GM23338 (cell line): ENCODE results near the gene PLD1. TPM values are rescaled to one million over a fixed set of nuclear protein-coding genes. Genes with fewer than 3 reads are reported as not detected.
"Not testable (repeated sequence)": the region's sequence is repeated elsewhere in the genome, so short reads cannot be mapped to it uniquely, and the experiment has no call there.

Experiments
- ATAC-seq: fragments of 200-7000 bp; cut with Tn5 transposase; 3 replicates; pipeline ENCODE4 v1.9.1; 2020
- DNase-seq: peaks from one replicate; pipeline ENCODE4 v3.0.0-alpha.2; 2015; ENCODE audit warnings: low spot score
- H2AFZ ChIP-seq: fragments of 200-600 bp; sonication (generic); 2 replicates; pipeline ENCODE4 v1.8.0; 2016; ENCODE audit warnings: antibody characterized with exemption, mild to moderate bottlenecking, moderate library complexity
- H3F3A ChIP-seq: fragments of 200-600 bp; sonication (generic); replicated peaks from 2 replicates; pipeline ENCODE4 v1.8.0; 2017; ENCODE audit warnings: antibody characterized with exemption, mixed run types, low read depth
- H3K27ac ChIP-seq: fragments of 200-600 bp; sonication (generic); 2 replicates; pipeline ENCODE4 v1.6.1; 2016; ENCODE audit warnings: low read depth
- H3K27me3 ChIP-seq: fragments of 200-600 bp; sonication (generic); 2 replicates; pipeline ENCODE4 v1.8.0; 2016; ENCODE audit warnings: mild to moderate bottlenecking, mixed run types, moderate library complexity; ENCODE audit not compliant: insufficient read depth
- H3K36me3 ChIP-seq: fragments of 200-600 bp; sonication (generic); 2 replicates; pipeline ENCODE4 v1.8.0; 2016; ENCODE audit warnings: mild to moderate bottlenecking; ENCODE audit not compliant: insufficient read depth
- H3K4me1 ChIP-seq: fragments of 200-600 bp; sonication (generic); 2 replicates; pipeline ENCODE4 v1.8.0; 2016; ENCODE audit warnings: mild to moderate bottlenecking, moderate library complexity; ENCODE audit not compliant: insufficient read depth
- H3K4me2 ChIP-seq: fragments of 200-600 bp; sonication (generic); 2 replicates; pipeline ENCODE4 v1.7.1; 2017; ENCODE audit warnings: mixed run types
- H3K4me3 ChIP-seq: fragments of 200-600 bp; sonication (generic); 2 replicates; pipeline ENCODE4 v1.6.1; 2016; ENCODE audit warnings: mixed run types
- H3K79me2 ChIP-seq: fragments of 200-600 bp; sonication (generic); replicated peaks from 2 replicates; pipeline ENCODE4 v1.8.0; 2017; ENCODE audit warnings: mild to moderate bottlenecking; ENCODE audit not compliant: insufficient read depth
- H3K9me2 ChIP-seq: fragments of 200-600 bp; sonication (generic); 2 replicates; pipeline ENCODE4 v1.8.0; 2017; ENCODE audit not compliant: insufficient read depth
- H4K20me1 ChIP-seq: fragments of 200-600 bp; sonication (generic); replicated peaks from 2 replicates; pipeline ENCODE4 v1.8.0; 2017; ENCODE audit warnings: mild to moderate bottlenecking; ENCODE audit not compliant: insufficient read depth
- H3K27ac Mint-ChIP-seq: 2 replicates; pipeline ENCODE4 v1.8.0; 2020; ENCODE audit warnings: inconsistent platforms, mild to moderate bottlenecking, moderate library complexity, mixed read lengths
- H3K27me3 Mint-ChIP-seq: 3 replicates; pipeline ENCODE4 v1.8.0; 2022; ENCODE audit warnings: low read depth, mild to moderate bottlenecking, moderate library complexity, mixed read lengths, inconsistent platforms; ENCODE audit not compliant: insufficient read depth, poor library complexity
- H3K36me3 Mint-ChIP-seq: 3 replicates; pipeline ENCODE4 v1.8.0; 2021; ENCODE audit warnings: low read depth, mild to moderate bottlenecking, inconsistent platforms, moderate library complexity, mixed read lengths
- H3K4me1 Mint-ChIP-seq: 3 replicates; pipeline ENCODE4 v1.8.0; 2020; ENCODE audit warnings: mild to moderate bottlenecking, inconsistent platforms, mixed read lengths
- H3K4me3 Mint-ChIP-seq: 3 replicates; pipeline ENCODE4 v1.8.0; 2021; ENCODE audit warnings: moderate library complexity, mild to moderate bottlenecking, inconsistent platforms, mixed read lengths
- H3K9me3 Mint-ChIP-seq: 3 replicates; pipeline ENCODE4 v1.8.0; 2020; ENCODE audit warnings: moderate library complexity, mild to moderate bottlenecking, inconsistent platforms, mixed read lengths
- CREB1 ChIP-seq: fragments of 250-450 bp; sonication (Bioruptor Pico); IDR thresholded peaks from 2 replicates; pipeline ENCODE4 v1.5.0; 2020; ENCODE audit warnings: low read depth, mild to moderate bottlenecking, moderate library complexity
- CTCF ChIP-seq, 2 experiments: fragments of 200-600 bp in 1 of 2; sonication (generic) in 1 of 2; conservative IDR thresholded peaks; 2 replicates each; pipeline versions ENCODE4 v1.5.1 to v1.6.1; 2016 to 2017; ENCODE audit warnings: antibody characterized with exemption in 2 of 2, low read depth in 2 of 2, mild to moderate bottlenecking in 2 of 2, moderate library complexity in 1 of 2
- EZH2 ChIP-seq: fragments of 200-600 bp; sonication (generic); IDR thresholded peaks from one replicate; pipeline ENCODE4 v1.8.0; 2017; ENCODE audit warnings: antibody characterized with exemption, mild to moderate bottlenecking, low read depth; ENCODE audit not compliant: unreplicated experiment
- EZH2phosphoT487 ChIP-seq: fragments of 200-600 bp; sonication (generic); IDR thresholded peaks from one replicate; pipeline ENCODE4 v1.8.1; 2018; ENCODE audit warnings: antibody characterized with exemption; ENCODE audit not compliant: unreplicated experiment
- JUNB ChIP-seq: IDR thresholded peaks from one replicate; pipeline ENCODE4 v1.6.1; 2016; ENCODE audit warnings: antibody characterized with exemption; ENCODE audit not compliant: unreplicated experiment
- NANOG ChIP-seq: IDR thresholded peaks from 2 replicates; pipeline ENCODE4 v1.6.1; 2016; ENCODE audit warnings: antibody characterized with exemption, borderline replicate concordance
- POLR2AphosphoS5 ChIP-seq: IDR thresholded peaks from 2 replicates; pipeline ENCODE4 v1.6.1; 2016; ENCODE audit warnings: antibody characterized with exemption, low read depth
- STAT1 ChIP-seq: IDR thresholded peaks from one replicate; pipeline ENCODE4 v1.6.1; 2016; ENCODE audit warnings: antibody characterized with exemption; ENCODE audit not compliant: unreplicated experiment
- ZNF331 ChIP-seq: fragments of 250-450 bp; sonication (Bioruptor Pico); IDR thresholded peaks from 2 replicates; pipeline ENCODE4 v1.5.0; 2020; ENCODE audit warnings: low read depth, mild to moderate bottlenecking, moderate library complexity
- polyA plus RNA-seq: library from polyadenylated mRNA; unstranded; fragments of >200 nt; fragmentation: Nextera tagmentation; extraction: Ambion mirVana; gene quantifications from 2 replicates; pipeline ENCODE4 v1.2.1, GENCODE V29; 2016
- total RNA-seq: library from RNA; depleted of rRNA; stranded (reverse); fragments of >200 nt; shearing (Covaris generic); gene quantifications from 2 replicates; pipeline ENCODE4 v1.2.3, GENCODE V29; 2014
- TF ChIP-seq, protein P1 (sequence below): IDR thresholded peaks from one replicate; pipeline ENCODE4 v1.6.1; 2018; ENCODE audit warnings: antibody characterized with exemption; ENCODE audit not compliant: unreplicated experiment
- TF ChIP-seq, protein P2 (sequence below): fragments of 250-450 bp; sonication (Bioruptor Pico); IDR thresholded peaks from 2 replicates; pipeline ENCODE4 v1.5.0; 2020; ENCODE audit warnings: mild to moderate bottlenecking, moderate library complexity

Gene PLD1
- total and polyA plus RNA-seq, 2 experiments from 2014 or later: 1.4 to 2.2 TPM

GRCh38 chr3:171626799-171627198 lies 183.5 kb downstream of the PLD1 start:
- ATAC-seq, H3K4me1 ChIP-seq, DNase-seq, H3K27me3 Mint-ChIP-seq, H3K79me2 ChIP-seq, H3K4me3 ChIP-seq, H3K4me1 Mint-ChIP-seq, H3K4me2 ChIP-seq, H3K27ac Mint-ChIP-seq, H3F3A ChIP-seq, H3K9me2 ChIP-seq, H3K27me3 ChIP-seq, H2AFZ ChIP-seq, H3K4me3 Mint-ChIP-seq, H3K27ac ChIP-seq, H3K36me3 ChIP-seq, H4K20me1 ChIP-seq: not testable (repeated sequence)
- Mint-ChIP-seq H3K9me3 (peaks cover 27% of the 10 kb centered on the region), H3K36me3 (peaks cover 24% of the 10 kb centered on the region)

GRCh38 chr3:171622126-171622525 lies 188.2 kb downstream of the PLD1 start:
- Histone ChIP-seq H3F3A (no peaks in the 10 kb centered on the region), H3K79me2 (no peaks in the 10 kb centered on the region), H3K36me3 (peaks cover 4% of the 10 kb centered on the region; the same call in 1 of the 2 replicates), H3K4me3 (no peak overlapping the region), H2AFZ (no peak overlapping the region), H3K4me2 (no peak overlapping the region), H3K27ac (no peak overlapping the region), H3K4me1 (no peaks in the 10 kb centered on the region), H3K27me3 (no peaks in the 10 kb centered on the region), H3K9me2 (no peaks in the 10 kb centered on the region), H4K20me1 (no peaks in the 10 kb centered on the region)
- Mint-ChIP-seq H3K27ac (no peak overlapping the region), H3K4me1 (no peaks in the 10 kb centered on the region), H3K9me3 (peaks cover 27% of the 10 kb centered on the region), H3K4me3 (no peak overlapping the region), H3K27me3 (peaks cover 1% of the 10 kb centered on the region), H3K36me3 (peaks cover 24% of the 10 kb centered on the region)
- no peak for ATAC-seq
- no peak for DNase-seq
- TF ChIP-seq, protein P1, sequence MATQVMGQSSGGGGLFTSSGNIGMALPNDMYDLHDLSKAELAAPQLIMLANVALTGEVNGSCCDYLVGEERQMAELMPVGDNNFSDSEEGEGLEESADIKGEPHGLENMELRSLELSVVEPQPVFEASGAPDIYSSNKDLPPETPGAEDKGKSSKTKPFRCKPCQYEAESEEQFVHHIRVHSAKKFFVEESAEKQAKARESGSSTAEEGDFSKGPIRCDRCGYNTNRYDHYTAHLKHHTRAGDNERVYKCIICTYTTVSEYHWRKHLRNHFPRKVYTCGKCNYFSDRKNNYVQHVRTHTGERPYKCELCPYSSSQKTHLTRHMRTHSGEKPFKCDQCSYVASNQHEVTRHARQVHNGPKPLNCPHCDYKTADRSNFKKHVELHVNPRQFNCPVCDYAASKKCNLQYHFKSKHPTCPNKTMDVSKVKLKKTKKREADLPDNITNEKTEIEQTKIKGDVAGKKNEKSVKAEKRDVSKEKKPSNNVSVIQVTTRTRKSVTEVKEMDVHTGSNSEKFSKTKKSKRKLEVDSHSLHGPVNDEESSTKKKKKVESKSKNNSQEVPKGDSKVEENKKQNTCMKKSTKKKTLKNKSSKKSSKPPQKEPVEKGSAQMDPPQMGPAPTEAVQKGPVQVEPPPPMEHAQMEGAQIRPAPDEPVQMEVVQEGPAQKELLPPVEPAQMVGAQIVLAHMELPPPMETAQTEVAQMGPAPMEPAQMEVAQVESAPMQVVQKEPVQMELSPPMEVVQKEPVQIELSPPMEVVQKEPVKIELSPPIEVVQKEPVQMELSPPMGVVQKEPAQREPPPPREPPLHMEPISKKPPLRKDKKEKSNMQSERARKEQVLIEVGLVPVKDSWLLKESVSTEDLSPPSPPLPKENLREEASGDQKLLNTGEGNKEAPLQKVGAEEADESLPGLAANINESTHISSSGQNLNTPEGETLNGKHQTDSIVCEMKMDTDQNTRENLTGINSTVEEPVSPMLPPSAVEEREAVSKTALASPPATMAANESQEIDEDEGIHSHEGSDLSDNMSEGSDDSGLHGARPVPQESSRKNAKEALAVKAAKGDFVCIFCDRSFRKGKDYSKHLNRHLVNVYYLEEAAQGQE: no peak
- TF ChIP-seq POLR2AphosphoS5 (no peak), CTCF (conservative IDR thresholded peaks at IDR 0.05; ENCODE audit: low read depth in 2 of 2) (no peak), ZNF331 (CRISPR knock-in tag) (no peak), STAT1 (no peak), JUNB (no peak), EZH2 (no peak), CREB1 (CRISPR knock-in tag) (no peak), EZH2phosphoT487 (no peak), NANOG (no peak)
- TF ChIP-seq, protein P2, sequence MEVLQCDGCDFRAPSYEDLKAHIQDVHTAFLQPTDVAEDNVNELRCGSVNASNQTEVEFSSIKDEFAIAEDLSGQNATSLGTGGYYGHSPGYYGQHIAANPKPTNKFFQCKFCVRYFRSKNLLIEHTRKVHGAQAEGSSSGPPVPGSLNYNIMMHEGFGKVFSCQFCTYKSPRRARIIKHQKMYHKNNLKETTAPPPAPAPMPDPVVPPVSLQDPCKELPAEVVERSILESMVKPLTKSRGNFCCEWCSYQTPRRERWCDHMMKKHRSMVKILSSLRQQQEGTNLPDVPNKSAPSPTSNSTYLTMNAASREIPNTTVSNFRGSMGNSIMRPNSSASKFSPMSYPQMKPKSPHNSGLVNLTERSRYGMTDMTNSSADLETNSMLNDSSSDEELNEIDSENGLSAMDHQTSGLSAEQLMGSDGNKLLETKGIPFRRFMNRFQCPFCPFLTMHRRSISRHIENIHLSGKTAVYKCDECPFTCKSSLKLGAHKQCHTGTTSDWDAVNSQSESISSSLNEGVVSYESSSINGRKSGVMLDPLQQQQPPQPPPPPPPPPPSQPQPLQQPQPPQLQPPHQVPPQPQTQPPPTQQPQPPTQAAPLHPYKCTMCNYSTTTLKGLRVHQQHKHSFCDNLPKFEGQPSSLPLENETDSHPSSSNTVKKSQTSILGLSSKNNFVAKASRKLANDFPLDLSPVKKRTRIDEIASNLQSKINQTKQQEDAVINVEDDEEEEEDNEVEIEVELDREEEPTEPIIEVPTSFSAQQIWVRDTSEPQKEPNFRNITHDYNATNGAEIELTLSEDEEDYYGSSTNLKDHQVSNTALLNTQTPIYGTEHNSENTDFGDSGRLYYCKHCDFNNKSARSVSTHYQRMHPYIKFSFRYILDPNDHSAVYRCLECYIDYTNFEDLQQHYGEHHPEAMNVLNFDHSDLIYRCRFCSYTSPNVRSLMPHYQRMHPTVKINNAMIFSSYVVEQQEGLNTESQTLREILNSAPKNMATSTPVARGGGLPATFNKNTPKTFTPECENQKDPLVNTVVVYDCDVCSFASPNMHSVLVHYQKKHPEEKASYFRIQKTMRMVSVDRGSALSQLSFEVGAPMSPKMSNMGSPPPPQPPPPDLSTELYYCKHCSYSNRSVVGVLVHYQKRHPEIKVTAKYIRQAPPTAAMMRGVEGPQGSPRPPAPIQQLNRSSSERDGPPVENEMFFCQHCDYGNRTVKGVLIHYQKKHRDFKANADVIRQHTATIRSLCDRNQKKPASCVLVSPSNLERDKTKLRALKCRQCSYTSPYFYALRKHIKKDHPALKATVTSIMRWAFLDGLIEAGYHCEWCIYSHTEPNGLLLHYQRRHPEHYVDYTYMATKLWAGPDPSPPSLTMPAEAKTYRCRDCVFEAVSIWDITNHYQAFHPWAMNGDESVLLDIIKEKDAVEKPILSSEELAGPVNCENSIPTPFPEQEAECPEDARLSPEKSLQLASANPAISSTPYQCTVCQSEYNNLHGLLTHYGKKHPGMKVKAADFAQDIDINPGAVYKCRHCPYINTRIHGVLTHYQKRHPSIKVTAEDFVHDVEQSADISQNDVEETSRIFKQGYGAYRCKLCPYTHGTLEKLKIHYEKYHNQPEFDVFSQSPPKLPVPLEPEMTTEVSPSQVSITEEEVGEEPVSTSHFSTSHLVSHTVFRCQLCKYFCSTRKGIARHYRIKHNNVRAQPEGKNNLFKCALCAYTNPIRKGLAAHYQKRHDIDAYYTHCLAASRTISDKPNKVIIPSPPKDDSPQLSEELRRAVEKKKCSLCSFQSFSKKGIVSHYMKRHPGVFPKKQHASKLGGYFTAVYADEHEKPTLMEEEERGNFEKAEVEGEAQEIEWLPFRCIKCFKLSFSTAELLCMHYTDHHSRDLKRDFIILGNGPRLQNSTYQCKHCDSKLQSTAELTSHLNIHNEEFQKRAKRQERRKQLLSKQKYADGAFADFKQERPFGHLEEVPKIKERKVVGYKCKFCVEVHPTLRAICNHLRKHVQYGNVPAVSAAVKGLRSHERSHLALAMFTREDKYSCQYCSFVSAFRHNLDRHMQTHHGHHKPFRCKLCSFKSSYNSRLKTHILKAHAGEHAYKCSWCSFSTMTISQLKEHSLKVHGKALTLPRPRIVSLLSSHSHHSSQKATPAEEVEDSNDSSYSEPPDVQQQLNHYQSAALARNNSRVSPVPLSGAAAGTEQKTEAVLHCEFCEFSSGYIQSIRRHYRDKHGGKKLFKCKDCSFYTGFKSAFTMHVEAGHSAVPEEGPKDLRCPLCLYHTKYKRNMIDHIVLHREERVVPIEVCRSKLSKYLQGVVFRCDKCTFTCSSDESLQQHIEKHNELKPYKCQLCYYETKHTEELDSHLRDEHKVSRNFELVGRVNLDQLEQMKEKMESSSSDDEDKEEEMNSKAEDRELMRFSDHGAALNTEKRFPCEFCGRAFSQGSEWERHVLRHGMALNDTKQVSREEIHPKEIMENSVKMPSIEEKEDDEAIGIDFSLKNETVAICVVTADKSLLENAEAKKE (CRISPR knock-in tag): no peak
